Osteoblast (primary cell): ENCODE measurements around the gene SYT14. TPM values are rescaled to one million over a fixed set of nuclear protein-coding genes. Genes with fewer than 3 reads are reported as not detected.

Experiments used
- DNase-seq: peaks from one replicate; pipeline ENCODE4 v3.0.0; 2011; ENCODE audit warnings: low spot score, mixed read lengths; ENCODE audit not compliant: insufficient read length; ENCODE audit errors: missing footprints
- H2AFZ ChIP-seq: 2 replicates; pipeline ENCODE4 v1.6.0; 2011; ENCODE audit warnings: mild to moderate bottlenecking, low read length
- H3K27ac ChIP-seq: 2 replicates; pipeline ENCODE4 v1.5.1; 2011; ENCODE audit warnings: mild to moderate bottlenecking, low read depth, low read length, moderate library complexity
- H3K27me3 ChIP-seq: 2 replicates; pipeline ENCODE4 v1.6.0; 2012; ENCODE audit warnings: mild to moderate bottlenecking, control low read depth, inconsistent platforms, low read length, moderate library complexity; ENCODE audit not compliant: insufficient read depth
- H3K36me3 ChIP-seq: 2 replicates; pipeline ENCODE4 v1.5.1; 2011; ENCODE audit warnings: mild to moderate bottlenecking, low read length, control low read depth, moderate library complexity; ENCODE audit not compliant: insufficient read depth
- H3K4me1 ChIP-seq: 2 replicates; pipeline ENCODE4 v1.5.1; 2011; ENCODE audit warnings: mild to moderate bottlenecking, low read length, control low read depth, moderate library complexity; ENCODE audit not compliant: insufficient read depth
- H3K4me2 ChIP-seq: 2 replicates; pipeline ENCODE4 v1.6.0; 2011; ENCODE audit warnings: mild to moderate bottlenecking, low read length; ENCODE audit not compliant: insufficient read depth
- H3K4me3 ChIP-seq: fragments of 200-600 bp; sonication (generic); 3 replicates; pipeline ENCODE4 v1.5.1; 2012; ENCODE audit warnings: mild to moderate bottlenecking, low read length, inconsistent platforms; ENCODE audit not compliant: insufficient read depth
- H3K79me2 ChIP-seq: 2 replicates; pipeline ENCODE4 v1.6.0; 2012; ENCODE audit warnings: mild to moderate bottlenecking, low read length, control low read depth, inconsistent platforms; ENCODE audit not compliant: insufficient read depth
- H3K9me3 ChIP-seq: 2 replicates; pipeline ENCODE4 v1.5.1; 2011; ENCODE audit warnings: low read depth, low read length, control low read depth
- H4K20me1 ChIP-seq: 2 replicates; pipeline ENCODE4 v1.6.0; 2012; ENCODE audit warnings: mild to moderate bottlenecking, low read length, control low read depth; ENCODE audit not compliant: insufficient read depth
- total RNA-seq: library from RNA; depleted of rRNA; stranded (reverse); fragments of >200 nt; gene quantifications from 2 replicates; pipeline ENCODE4 v1.2.3, GENCODE V29; 2012
- TF ChIP-seq, protein P1 (sequence below): IDR thresholded peaks from 2 replicates; pipeline ENCODE4 v1.5.1; 2011; ENCODE audit warnings: mild to moderate bottlenecking, low read depth, low read length, moderate library complexity; ENCODE audit errors: extremely low read depth

Gene SYT14
- total RNA-seq, 1 donor, result 0.36 TPM

- H3K4me3 ChIP-seq, result no peak overlapping the region
- H3K27me3 ChIP-seq, result no peaks in the 10 kb centered on the region
- H4K20me1 ChIP-seq, result no peaks in the 10 kb centered on the region
- no peaks in the 10 kb centered on the region for H3K36me3 ChIP-seq
- no peak for DNase-seq
- no peak overlapping the region for H2AFZ ChIP-seq
- TF ChIP-seq, protein P1, sequence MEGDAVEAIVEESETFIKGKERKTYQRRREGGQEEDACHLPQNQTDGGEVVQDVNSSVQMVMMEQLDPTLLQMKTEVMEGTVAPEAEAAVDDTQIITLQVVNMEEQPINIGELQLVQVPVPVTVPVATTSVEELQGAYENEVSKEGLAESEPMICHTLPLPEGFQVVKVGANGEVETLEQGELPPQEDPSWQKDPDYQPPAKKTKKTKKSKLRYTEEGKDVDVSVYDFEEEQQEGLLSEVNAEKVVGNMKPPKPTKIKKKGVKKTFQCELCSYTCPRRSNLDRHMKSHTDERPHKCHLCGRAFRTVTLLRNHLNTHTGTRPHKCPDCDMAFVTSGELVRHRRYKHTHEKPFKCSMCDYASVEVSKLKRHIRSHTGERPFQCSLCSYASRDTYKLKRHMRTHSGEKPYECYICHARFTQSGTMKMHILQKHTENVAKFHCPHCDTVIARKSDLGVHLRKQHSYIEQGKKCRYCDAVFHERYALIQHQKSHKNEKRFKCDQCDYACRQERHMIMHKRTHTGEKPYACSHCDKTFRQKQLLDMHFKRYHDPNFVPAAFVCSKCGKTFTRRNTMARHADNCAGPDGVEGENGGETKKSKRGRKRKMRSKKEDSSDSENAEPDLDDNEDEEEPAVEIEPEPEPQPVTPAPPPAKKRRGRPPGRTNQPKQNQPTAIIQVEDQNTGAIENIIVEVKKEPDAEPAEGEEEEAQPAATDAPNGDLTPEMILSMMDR, result peak; percentile 65
- H3K9me3 ChIP-seq, result no peaks in the 10 kb centered on the region
- no peak overlapping the region for H3K27ac ChIP-seq
- H3K79me2 ChIP-seq, result no peaks in the 10 kb centered on the region
- no peaks in the 10 kb centered on the region for H3K4me1 ChIP-seq
- H3K4me2 ChIP-seq, result no peak overlapping the region
These were observed 205.5 kb downstream of the SYT14 start for GRCh38 chr1:210143465-210144062.

- DNase-seq, result no peak
- TF ChIP-seq, protein P1, result no peak
These were observed 206.7 kb downstream of the SYT14 start for GRCh38 chr1:210144736-210145135.

DNA sequence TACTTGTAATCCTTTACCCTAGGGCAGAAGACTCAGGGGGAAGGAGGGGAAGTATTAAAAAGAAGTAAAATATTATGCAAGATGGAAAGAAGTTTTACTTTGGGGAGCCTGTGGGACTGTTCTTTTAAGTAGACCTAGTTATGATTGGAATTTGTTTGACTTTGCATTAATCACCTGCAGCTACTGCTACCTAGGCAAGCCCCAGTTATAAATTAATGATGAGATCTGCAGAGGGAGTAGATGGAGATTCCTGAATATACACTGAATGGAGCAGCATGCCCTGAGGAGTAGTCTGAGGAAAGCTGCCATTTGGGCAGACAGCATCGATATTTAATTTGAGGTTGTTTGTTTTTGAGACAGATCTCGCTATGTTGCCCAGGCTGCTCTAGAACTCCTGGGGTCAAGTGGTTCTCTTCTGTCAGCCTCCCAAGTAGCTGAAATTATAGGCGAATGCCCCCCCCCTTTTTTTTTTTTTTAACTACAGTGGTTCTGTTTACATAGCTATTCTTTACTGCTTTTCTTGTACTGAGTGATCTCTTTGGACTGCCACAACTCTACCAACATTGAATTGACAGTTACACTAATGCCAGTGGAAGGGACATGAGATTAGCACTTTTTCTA, 213.1 kb downstream of the SYT14 start:
- DNase-seq, result no peak
- no peaks in the 10 kb centered on the region for H3K79me2 ChIP-seq
- H3K4me3 ChIP-seq, result no peak overlapping the region
- H3K4me2 ChIP-seq, result no peak overlapping the region
- H3K36me3 ChIP-seq, result no peaks in the 10 kb centered on the region
- H4K20me1 ChIP-seq, result no peaks in the 10 kb centered on the region
- no peak overlapping the region for H2AFZ ChIP-seq
- no peaks in the 10 kb centered on the region for H3K27me3 ChIP-seq
- TF ChIP-seq, protein P1, result no peak
- H3K27ac ChIP-seq, result no peak overlapping the region
- no peaks in the 10 kb centered on the region for H3K9me3 ChIP-seq
- H3K4me1 ChIP-seq, result no peaks in the 10 kb centered on the region

More at GRCh38 chr1:210144736-210145135, 206.7 kb downstream of the SYT14 start:
- H3K4me3 ChIP-seq, result no peak overlapping the region
- no peak overlapping the region for H2AFZ ChIP-seq
- H4K20me1 ChIP-seq, result no peaks in the 10 kb centered on the region
- no peaks in the 10 kb centered on the region for H3K36me3 ChIP-seq
- H3K27ac ChIP-seq, result no peak overlapping the region
- H3K9me3 ChIP-seq, result no peaks in the 10 kb centered on the region
- H3K4me1 ChIP-seq, result no peaks in the 10 kb centered on the region
- no peaks in the 10 kb centered on the region for H3K27me3 ChIP-seq
- H3K4me2 ChIP-seq, result no peak overlapping the region
- H3K79me2 ChIP-seq, result no peaks in the 10 kb centered on the region

DNA sequence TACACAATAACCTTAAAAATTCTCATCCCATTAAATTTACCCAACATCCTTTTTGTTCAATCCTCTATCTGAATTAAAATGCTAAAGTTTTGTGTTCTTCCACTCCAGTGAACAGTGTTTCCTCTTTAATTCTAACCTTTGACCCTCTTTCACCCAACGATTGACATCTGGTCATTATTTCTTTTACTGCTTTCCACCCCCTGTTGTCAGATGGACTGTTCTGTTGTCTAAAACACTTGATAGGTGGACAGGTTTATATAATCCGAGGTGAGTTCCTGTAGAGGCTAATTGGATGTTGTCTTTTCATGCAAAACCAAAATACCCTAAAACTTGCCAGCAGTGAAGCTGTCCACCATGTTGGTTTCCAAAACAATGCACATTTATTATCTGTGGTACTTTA, 221.2 kb downstream of the SYT14 start:
- TF ChIP-seq, protein P1, result no peak
- Histone ChIP-seq H3K36me3 (no peaks in the 10 kb centered on the region), H3K27ac (no peak overlapping the region), H2AFZ (no peak overlapping the region), H3K79me2 (no peaks in the 10 kb centered on the region), H3K4me2 (no peak overlapping the region), H3K4me1 (no peaks in the 10 kb centered on the region), H3K4me3 (no peak overlapping the region), H3K9me3 (no peaks in the 10 kb centered on the region), H4K20me1 (no peaks in the 10 kb centered on the region), H3K27me3 (no peaks in the 10 kb centered on the region)
- DNase-seq, result no peak
